PFSK-1 (cell line): ENCODE results near the gene ARRDC2.

ENCODE experiments used
- FOXP2 ChIP-seq: optimal IDR thresholded peaks from 2 replicates; pipeline ENCODE3; 2011; ENCODE audit warnings: borderline replicate concordance, control low read depth, inconsistent platforms; ENCODE audit not compliant: insufficient read depth; ENCODE audit errors: extremely low read length, extremely low read depth
- POLR2AphosphoS5 ChIP-seq: IDR thresholded peaks from 2 replicates; pipeline ENCODE4 v1.6.1; 2012; ENCODE audit warnings: low read depth, mild to moderate bottlenecking, control low read depth, low read length, moderate library complexity
- REST ChIP-seq, 2 experiments: IDR thresholded peaks; 2 replicates each; pipeline versions ENCODE4 v1.6.1 to v1.8.0; 2011 to 2012; ENCODE audit warnings: low read depth in 2 of 2, low read length in 2 of 2, control low read depth in 1 of 2, inconsistent platforms in 1 of 2, mild to moderate bottlenecking in 1 of 2, moderate library complexity in 1 of 2; ENCODE audit not compliant: insufficient read depth in 1 of 2
- SIN3A ChIP-seq: IDR thresholded peaks from 2 replicates; pipeline ENCODE4 v1.6.1; 2012; ENCODE audit warnings: mild to moderate bottlenecking, low read length, moderate library complexity, borderline replicate concordance; ENCODE audit not compliant: insufficient read depth
- TAF1 ChIP-seq: IDR thresholded peaks from 2 replicates; pipeline ENCODE4 v1.6.1; 2012; ENCODE audit warnings: low read length, control low read depth, borderline replicate concordance; ENCODE audit not compliant: insufficient read depth

- TF ChIP-seq POLR2AphosphoS5 (no peak), TAF1 (no peak), SIN3A (no peak), REST (IDR thresholded peaks at IDR 0.05; ENCODE audit: insufficient read depth in 1 of 2, low read depth in 2 of 2, low read length in 2 of 2) (no peak), FOXP2 (no peak)
Measured at GRCh38 chr19:18023622-18024251, 15.8 kb downstream of the ARRDC2 start.
